MCF 10A (cell line): ENCODE measurements around the gene BAHCC1. TPM values are rescaled to one million over a fixed set of nuclear protein-coding genes. Genes with fewer than 3 reads are reported as not detected.

Experiments
- BruUV-seq: library from RNA; stranded (reverse); fragments of 400-500 nt; replicated peaks from 2 replicates; lab custom pipeline; 2021; lab: Mats Ljungman, UMichigan
- CTCF ChIA-PET: fragments of 300-600 bp; sonication (Branson Sonifier 250); formaldehyde crosslinking; extraction: SDS; loops from one replicate; lab custom pipeline; 2021; ENCODE audit warnings: antibody characterized with exemption, inconsistent platforms; lab: Yijun Ruan, JAX
- POLR2A ChIA-PET: fragments of 300-600, 350-650 bp; sonication (Branson Sonifier 250); formaldehyde crosslinking; extraction: SDS; loops from one replicate; lab custom pipeline; 2020; ENCODE audit warnings: antibody characterized with exemption, inconsistent platforms; lab: Yijun Ruan, JAX
- DNase-seq: peaks from one replicate; pipeline ENCODE4 v3.0.0-alpha.2; 2018; ENCODE audit not compliant: unreplicated experiment
- H3K27ac Mint-ChIP-seq: one replicate; pipeline ENCODE4 v1.8.0; 2022; ENCODE audit warnings: mild to moderate bottlenecking, low read depth, mixed read lengths; ENCODE audit not compliant: unreplicated experiment
- H3K27me3 Mint-ChIP-seq: one replicate; pipeline ENCODE4 v1.8.0; 2022; ENCODE audit warnings: mixed read lengths; ENCODE audit not compliant: insufficient read depth, unreplicated experiment
- H3K36me3 Mint-ChIP-seq: one replicate; pipeline ENCODE4 v1.8.0; 2022; ENCODE audit warnings: mild to moderate bottlenecking, moderate library complexity, mixed read lengths; ENCODE audit not compliant: insufficient read depth, unreplicated experiment
- H3K4me1 Mint-ChIP-seq: one replicate; pipeline ENCODE4 v1.8.0; 2022; ENCODE audit warnings: mixed read lengths; ENCODE audit not compliant: insufficient read depth, unreplicated experiment
- H3K4me3 Mint-ChIP-seq: one replicate; pipeline ENCODE4 v1.8.0; 2022; ENCODE audit warnings: mild to moderate bottlenecking, moderate library complexity, mixed read lengths; ENCODE audit not compliant: unreplicated experiment
- H3K9me3 Mint-ChIP-seq: one replicate; pipeline ENCODE4 v1.8.0; 2022; ENCODE audit warnings: mixed read lengths; ENCODE audit not compliant: unreplicated experiment
- intact Hi-C: fragments of 100-400 bp; cut with micrococcal nuclease; formaldehyde crosslinking; loops from 2 replicates; pipeline ENCODE4 v1.14.1; 2022
- total RNA-seq: library from RNA; stranded (reverse); gene quantifications from 2 replicates; pipeline ENCODE4 v1.2.3, GENCODE V29; 2022
- TF ChIP-seq, protein P1 (sequence below): fragments of 200-600 bp; IDR thresholded peaks from one replicate; pipeline ENCODE4 v1.8.0; 2022; ENCODE audit warnings: antibody characterized with exemption, mild to moderate bottlenecking; ENCODE audit not compliant: unreplicated experiment

BAHCC1 gene
- total RNA-seq, 1 experiment from 2014 or later = 7.4 TPM

DNA sequence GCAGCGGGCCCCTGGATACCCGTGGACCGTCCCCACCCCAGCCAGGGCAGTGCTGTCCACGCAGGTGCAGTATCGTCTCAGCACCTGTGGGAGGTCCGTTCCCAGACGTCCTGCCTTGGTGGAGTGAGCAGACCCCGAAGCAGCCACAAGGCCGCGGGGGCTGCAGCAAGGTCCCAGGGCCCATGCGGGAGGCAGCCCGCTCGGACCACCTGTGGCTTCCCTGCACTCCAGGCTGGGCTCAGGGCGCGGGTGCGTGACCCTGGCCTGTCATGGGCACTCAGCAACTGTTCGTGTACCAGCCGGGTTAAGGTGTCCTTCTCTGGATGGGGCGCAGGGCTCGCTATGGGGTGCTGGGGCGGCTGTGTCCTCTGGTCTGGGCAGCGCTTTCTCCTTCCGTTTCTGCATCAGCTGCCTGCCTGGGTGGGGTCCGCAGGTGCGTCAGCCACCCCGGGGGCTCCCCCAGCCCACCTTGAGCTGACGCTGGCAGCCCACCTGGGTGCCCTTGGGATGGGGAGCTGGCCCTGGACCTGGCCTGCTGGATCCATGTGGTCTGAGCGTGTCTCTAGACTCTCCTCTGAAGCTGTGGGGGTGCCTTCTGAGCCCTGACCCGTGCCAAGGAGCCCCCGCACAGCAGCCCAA is 18.4 kb downstream of the BAHCC1 start:
- BruUV-seq = no TSS peak
- Mint-ChIP-seq H3K27me3 (no peaks in the 10 kb centered on the region), H3K27ac (no peak overlapping the region), H3K36me3 (no peaks in the 10 kb centered on the region), H3K9me3 (no peaks in the 10 kb centered on the region), H3K4me1 (peaks cover 19% of the 10 kb centered on the region), H3K4me3 (no peak overlapping the region)
- DNase-seq = no peak
- intact Hi-C loops = no loop called here
- ChIA-PET CTCF (no interaction called here), POLR2A (no interaction called here)
- TF ChIP-seq, protein P1, sequence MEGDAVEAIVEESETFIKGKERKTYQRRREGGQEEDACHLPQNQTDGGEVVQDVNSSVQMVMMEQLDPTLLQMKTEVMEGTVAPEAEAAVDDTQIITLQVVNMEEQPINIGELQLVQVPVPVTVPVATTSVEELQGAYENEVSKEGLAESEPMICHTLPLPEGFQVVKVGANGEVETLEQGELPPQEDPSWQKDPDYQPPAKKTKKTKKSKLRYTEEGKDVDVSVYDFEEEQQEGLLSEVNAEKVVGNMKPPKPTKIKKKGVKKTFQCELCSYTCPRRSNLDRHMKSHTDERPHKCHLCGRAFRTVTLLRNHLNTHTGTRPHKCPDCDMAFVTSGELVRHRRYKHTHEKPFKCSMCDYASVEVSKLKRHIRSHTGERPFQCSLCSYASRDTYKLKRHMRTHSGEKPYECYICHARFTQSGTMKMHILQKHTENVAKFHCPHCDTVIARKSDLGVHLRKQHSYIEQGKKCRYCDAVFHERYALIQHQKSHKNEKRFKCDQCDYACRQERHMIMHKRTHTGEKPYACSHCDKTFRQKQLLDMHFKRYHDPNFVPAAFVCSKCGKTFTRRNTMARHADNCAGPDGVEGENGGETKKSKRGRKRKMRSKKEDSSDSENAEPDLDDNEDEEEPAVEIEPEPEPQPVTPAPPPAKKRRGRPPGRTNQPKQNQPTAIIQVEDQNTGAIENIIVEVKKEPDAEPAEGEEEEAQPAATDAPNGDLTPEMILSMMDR = no peak

DNA sequence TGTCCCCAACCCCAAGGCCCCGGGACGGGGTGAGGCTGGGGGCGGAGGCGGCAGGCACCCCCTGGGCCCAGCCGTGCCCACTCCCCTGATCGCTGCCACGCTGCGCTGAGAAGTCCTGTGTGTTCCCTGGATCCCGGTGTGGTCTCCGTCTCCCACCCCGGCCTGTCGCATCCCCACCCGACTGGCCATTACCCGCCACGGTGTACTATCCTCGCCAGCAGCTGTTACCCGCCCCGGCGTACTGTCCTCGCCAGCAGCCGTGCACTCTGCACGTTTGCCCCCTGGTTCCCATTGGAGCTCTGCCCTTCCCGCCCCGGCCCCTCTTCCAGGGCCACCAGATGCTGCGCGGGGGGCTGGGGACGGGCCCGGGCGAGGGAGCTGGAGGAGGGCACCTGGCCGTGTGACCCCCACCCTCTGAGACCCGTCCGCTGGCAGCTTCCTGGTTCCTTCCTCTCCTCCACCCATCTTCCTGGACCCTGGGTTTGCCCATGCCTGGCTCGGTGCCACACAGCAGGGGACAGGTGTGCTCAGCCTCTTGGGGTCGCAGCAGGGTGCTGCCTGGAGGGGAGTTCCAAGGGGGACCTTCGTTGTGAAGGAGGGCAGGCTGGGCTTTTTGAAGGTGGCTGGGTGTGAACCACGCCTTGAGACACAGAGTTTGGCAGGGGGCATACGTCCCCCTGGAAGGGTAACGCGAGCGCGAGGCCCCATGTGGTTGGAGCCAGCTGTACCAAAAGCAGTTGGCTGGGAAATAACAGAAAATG is 19.7 kb downstream of the BAHCC1 start:
- Mint-ChIP-seq H3K4me3 (no peak overlapping the region), H3K36me3 (no peaks in the 10 kb centered on the region), H3K27ac (no peak overlapping the region), H3K4me1 (peaks cover 21% of the 10 kb centered on the region), H3K9me3 (no peaks in the 10 kb centered on the region), H3K27me3 (no peaks in the 10 kb centered on the region)
- BruUV-seq = no TSS peak
- TF ChIP-seq, protein P1 = no peak
- intact Hi-C loops = no loop called here
- no peak for DNase-seq
- POLR2A ChIA-PET = interaction anchor here (0.6 kb wide), 1 partner anchor 15 kb away, joined by 3 read pairs; no protein-coding TSS in a partner anchor
- CTCF ChIA-PET = interaction anchor here (0.7 kb wide), 1 partner anchor 30 kb away, joined by 4 read pairs; no protein-coding TSS in a partner anchor

DNA sequence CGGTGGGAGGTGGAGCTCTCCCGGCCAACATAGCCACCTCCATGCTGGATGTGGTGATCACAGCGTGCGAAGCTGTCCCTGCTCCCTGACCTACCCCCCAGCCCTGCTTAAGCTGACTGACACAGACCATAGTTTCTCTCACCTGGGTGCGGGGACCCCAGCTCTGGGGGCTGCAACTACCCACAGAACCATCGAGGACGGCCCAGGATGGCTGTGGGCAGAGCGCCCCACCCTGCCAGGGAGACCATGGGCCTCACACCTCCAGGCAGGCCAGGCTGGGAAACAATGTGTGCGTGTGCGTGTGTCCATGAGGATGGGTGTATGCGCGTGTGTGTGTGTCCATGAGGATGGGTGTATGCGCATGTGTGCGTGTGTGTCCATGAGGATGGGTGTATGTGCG is 20.4 kb downstream of the BAHCC1 start:
- CTCF ChIA-PET = no interaction called here

DNA sequence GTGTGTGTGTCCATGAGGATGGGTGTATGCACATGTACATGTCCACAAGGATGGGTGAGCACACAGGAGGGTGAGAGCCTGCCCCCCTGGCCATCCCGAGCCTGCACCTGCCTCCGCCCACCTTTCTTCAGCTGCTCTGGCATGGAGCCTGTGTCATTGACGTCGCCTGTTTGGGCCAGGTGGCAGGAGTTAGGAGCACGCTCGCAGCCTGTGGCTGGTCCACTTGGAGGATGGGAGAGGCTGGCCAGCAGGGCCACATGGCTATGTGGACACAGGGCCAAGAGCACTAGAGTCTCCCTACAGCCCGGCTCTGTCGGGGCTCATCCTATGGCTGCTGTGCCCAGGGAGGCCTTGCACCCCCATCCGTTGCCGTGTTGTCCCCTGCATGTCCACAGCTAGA is 21.4 kb downstream of the BAHCC1 start:
- BruUV-seq = no TSS peak
- TF ChIP-seq, protein P1 = no peak
- CTCF ChIA-PET = interaction anchor here (1.0 kb wide), 1 partner anchor 1099 kb away, joined by 3 read pairs; no protein-coding TSS in a partner anchor
- peaks cover 21% of the 10 kb centered on the region for H3K4me1 Mint-ChIP-seq
- DNase-seq = no peak
- POLR2A ChIA-PET = no interaction called here
- H3K36me3 Mint-ChIP-seq = no peaks in the 10 kb centered on the region
- H3K27me3 Mint-ChIP-seq = no peaks in the 10 kb centered on the region
- H3K4me3 Mint-ChIP-seq = no peak overlapping the region
- no peaks in the 10 kb centered on the region for H3K9me3 Mint-ChIP-seq
- intact Hi-C loops = no loop called here
- no peak overlapping the region for H3K27ac Mint-ChIP-seq

More for the DNA sequence above, 20.4 kb downstream of the BAHCC1 start:
- TF ChIP-seq, protein P1 = no peak
- BruUV-seq = no TSS peak
- POLR2A ChIA-PET = no interaction called here
- no peaks in the 10 kb centered on the region for H3K36me3 Mint-ChIP-seq
- H3K4me1 Mint-ChIP-seq = peaks cover 21% of the 10 kb centered on the region
- no peaks in the 10 kb centered on the region for H3K27me3 Mint-ChIP-seq
- H3K4me3 Mint-ChIP-seq = no peak overlapping the region
- no peaks in the 10 kb centered on the region for H3K9me3 Mint-ChIP-seq
- intact Hi-C loops = no loop called here
- no peak overlapping the region for H3K27ac Mint-ChIP-seq
- no peak for DNase-seq
